PC-9 (cell line): ENCODE data around the gene SH3BGR. TPM values are rescaled to one million over a fixed set of nuclear protein-coding genes. Genes with fewer than 3 reads are reported as not detected.

Experiments
- BruUV-seq: library from RNA; stranded (reverse); fragments of 400-500 nt; replicated peaks from 2 replicates; lab custom pipeline; 2021; lab: Mats Ljungman, UMichigan
- CTCF ChIA-PET: fragments of 300-600 bp; sonication (Branson Sonifier 250); formaldehyde crosslinking; loops from one replicate; lab custom pipeline; 2022; ENCODE audit warnings: antibody characterized with exemption; lab: Charles Lee
- POLR2A ChIA-PET: fragments of 300-600 bp; sonication (Branson Sonifier 250); formaldehyde crosslinking; loops from one replicate; lab custom pipeline; 2022; ENCODE audit warnings: antibody characterized with exemption; ENCODE audit not compliant: unreplicated experiment; lab: Charles Lee
- DNase-seq, 2 experiments: peaks; one replicate each; pipeline versions ENCODE4 v3.0.0 to v3.0.0-alpha.2; 2015 to 2022; ENCODE audit warnings: mixed read lengths in 1 of 2
- H2AFZ ChIP-seq: fragments of 200-600 bp; sonication (generic); 2 replicates; pipeline ENCODE4 v1.8.1; 2017; ENCODE audit warnings: antibody characterized with exemption
- H3F3A ChIP-seq: fragments of 200-600 bp; sonication (generic); 2 replicates; pipeline ENCODE4 v1.8.1; 2017; ENCODE audit warnings: antibody characterized with exemption, mild to moderate bottlenecking, low read depth; ENCODE audit not compliant: insufficient read depth
- H3K27ac ChIP-seq: fragments of 200-600 bp; sonication (generic); 2 replicates; pipeline ENCODE4 v1.6.1; 2016; ENCODE audit warnings: mixed run types
- H3K27me3 ChIP-seq: fragments of 200-600 bp; sonication (generic); 2 replicates; pipeline ENCODE4 v1.6.1; 2016; ENCODE audit warnings: low read depth, mixed run types; ENCODE audit not compliant: insufficient read depth
- H3K36me3 ChIP-seq: fragments of 200-600 bp; sonication (generic); 2 replicates; pipeline ENCODE4 v1.6.1; 2016; ENCODE audit warnings: low read depth, mixed run types
- H3K4me1 ChIP-seq: fragments of 200-600 bp; sonication (generic); replicated peaks from 2 replicates; pipeline ENCODE4 v1.6.1; 2016; ENCODE audit warnings: mixed run types; ENCODE audit not compliant: insufficient read depth
- H3K4me2 ChIP-seq: fragments of 200-600 bp; sonication (generic); 2 replicates; pipeline ENCODE4 v1.6.1; 2017; ENCODE audit warnings: mixed run types
- H3K4me3 ChIP-seq: fragments of 200-600 bp; sonication (generic); 2 replicates; pipeline ENCODE4 v1.6.1; 2016; ENCODE audit warnings: mixed run types
- H3K79me2 ChIP-seq: fragments of 200-600 bp; sonication (generic); 2 replicates; pipeline ENCODE4 v1.6.1; 2017; ENCODE audit warnings: low read depth, mixed run types
- H3K9me2 ChIP-seq: fragments of 200-600 bp; sonication (generic); 2 replicates; pipeline ENCODE4 v1.8.1; 2017; ENCODE audit warnings: mild to moderate bottlenecking; ENCODE audit not compliant: insufficient read depth
- H3K9me3 ChIP-seq: fragments of 200-600 bp; sonication (generic); 2 replicates; pipeline ENCODE4 v1.8.1; 2016; ENCODE audit warnings: low read depth; ENCODE audit not compliant: insufficient read depth
- H4K20me1 ChIP-seq: fragments of 200-600 bp; sonication (generic); 2 replicates; pipeline ENCODE4 v1.8.1; 2017; ENCODE audit not compliant: insufficient read depth
- EZH2 ChIP-seq: fragments of 200-600 bp; sonication (generic); IDR thresholded peaks from 2 replicates; pipeline ENCODE4 v1.8.0; 2017; ENCODE audit warnings: antibody characterized with exemption, low read depth
- intact Hi-C: fragments of 100-400 bp; cut with micrococcal nuclease; formaldehyde crosslinking; loops from one replicate; pipeline ENCODE4 v1.10.0; 2022; ENCODE audit not compliant: unreplicated experiment
- total RNA-seq: library from RNA; stranded (reverse); gene quantifications from 2 replicates; pipeline ENCODE4 v1.2.3, GENCODE V29; 2021
- TF ChIP-seq, protein P1 (sequence below): fragments of 200-600 bp; sonication (generic); conservative IDR thresholded peaks from 2 replicates; pipeline ENCODE4 v1.6.1; 2017; ENCODE audit warnings: mixed run types, antibody characterized with exemption, mild to moderate bottlenecking, moderate library complexity

SH3BGR gene
- total RNA-seq, 1 experiment from 2014 or later, result 4.5 TPM

DNA sequence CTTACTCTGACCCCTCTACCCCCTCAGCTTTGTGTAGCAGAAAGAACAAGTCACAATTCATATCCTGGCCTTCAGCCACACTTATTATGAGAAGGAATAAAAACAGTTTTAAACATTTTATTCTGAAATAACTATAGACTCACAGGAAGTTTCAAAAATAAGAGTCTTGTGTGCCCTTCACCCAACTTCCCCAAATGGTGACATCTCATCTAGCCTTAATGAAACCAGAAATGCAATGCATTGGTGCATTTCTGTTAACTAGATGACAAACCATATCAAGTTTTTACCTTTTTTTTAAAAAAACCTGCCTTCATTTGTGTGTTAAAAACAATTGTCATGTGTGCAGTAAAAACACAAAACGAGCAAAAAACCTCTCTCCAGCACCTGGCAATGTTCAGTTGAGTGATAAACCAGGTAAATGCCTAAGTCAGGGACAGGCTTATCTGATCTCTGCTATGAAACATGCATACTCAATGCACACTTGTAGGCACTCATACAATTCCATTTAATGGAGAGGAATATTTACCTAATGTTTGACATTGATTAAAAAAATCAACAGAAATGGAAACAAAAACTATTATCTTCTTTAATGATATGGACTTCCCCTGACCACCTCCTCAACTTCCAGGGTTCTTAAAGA lies 51.5 kb downstream of the SH3BGR start:
- CTCF ChIA-PET, result no interaction called here
- POLR2A ChIA-PET, result no interaction called here
- H3K4me2 ChIP-seq, result no peak overlapping the region
- H3K9me3 ChIP-seq, result no peaks in the 10 kb centered on the region
- TF ChIP-seq EZH2, result no peak
- TF ChIP-seq, protein P1, sequence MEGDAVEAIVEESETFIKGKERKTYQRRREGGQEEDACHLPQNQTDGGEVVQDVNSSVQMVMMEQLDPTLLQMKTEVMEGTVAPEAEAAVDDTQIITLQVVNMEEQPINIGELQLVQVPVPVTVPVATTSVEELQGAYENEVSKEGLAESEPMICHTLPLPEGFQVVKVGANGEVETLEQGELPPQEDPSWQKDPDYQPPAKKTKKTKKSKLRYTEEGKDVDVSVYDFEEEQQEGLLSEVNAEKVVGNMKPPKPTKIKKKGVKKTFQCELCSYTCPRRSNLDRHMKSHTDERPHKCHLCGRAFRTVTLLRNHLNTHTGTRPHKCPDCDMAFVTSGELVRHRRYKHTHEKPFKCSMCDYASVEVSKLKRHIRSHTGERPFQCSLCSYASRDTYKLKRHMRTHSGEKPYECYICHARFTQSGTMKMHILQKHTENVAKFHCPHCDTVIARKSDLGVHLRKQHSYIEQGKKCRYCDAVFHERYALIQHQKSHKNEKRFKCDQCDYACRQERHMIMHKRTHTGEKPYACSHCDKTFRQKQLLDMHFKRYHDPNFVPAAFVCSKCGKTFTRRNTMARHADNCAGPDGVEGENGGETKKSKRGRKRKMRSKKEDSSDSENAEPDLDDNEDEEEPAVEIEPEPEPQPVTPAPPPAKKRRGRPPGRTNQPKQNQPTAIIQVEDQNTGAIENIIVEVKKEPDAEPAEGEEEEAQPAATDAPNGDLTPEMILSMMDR, result no peak
- intact Hi-C loops, result no loop called here
- H2AFZ ChIP-seq, result no peak overlapping the region
- DNase-seq, result no peak
- H3K4me3 ChIP-seq, result no peak overlapping the region
- no TSS peak for BruUV-seq
- H3K36me3 ChIP-seq, result no peaks in the 10 kb centered on the region
- H4K20me1 ChIP-seq, result no peaks in the 10 kb centered on the region
- no peaks in the 10 kb centered on the region for H3K79me2 ChIP-seq
- H3K27ac ChIP-seq, result no peak overlapping the region
- H3K9me2 ChIP-seq, result no peaks in the 10 kb centered on the region
- H3F3A ChIP-seq, result no peaks in the 10 kb centered on the region
- H3K27me3 ChIP-seq, result no peaks in the 10 kb centered on the region
- no peaks in the 10 kb centered on the region for H3K4me1 ChIP-seq

DNA sequence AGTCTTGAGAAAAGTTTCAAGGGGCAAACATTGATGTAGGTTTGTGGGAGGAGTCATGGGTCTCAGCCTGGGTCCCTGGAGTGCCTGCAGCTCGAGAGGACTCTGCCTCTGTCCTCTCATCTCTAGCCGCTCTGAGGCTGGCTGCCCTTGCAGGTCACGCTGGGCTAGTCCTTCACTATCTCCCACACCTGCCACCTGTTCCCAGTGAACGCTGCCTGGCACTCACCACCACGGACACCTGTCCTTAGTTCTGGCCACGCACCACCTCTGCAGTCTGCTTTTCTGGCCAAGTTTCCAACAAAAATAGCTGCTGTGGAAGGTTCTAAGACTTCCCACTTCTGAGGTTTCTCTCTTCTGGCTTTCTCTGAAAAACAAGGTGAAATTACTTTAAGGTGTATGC lies 52.5 kb downstream of the SH3BGR start:
- intact Hi-C loops, result no loop called here
- Histone ChIP-seq H3K4me1 (no peaks in the 10 kb centered on the region), H3K4me3 (no peak overlapping the region), H3K27ac (no peak overlapping the region), H4K20me1 (no peaks in the 10 kb centered on the region), H3K36me3 (no peaks in the 10 kb centered on the region), H3K27me3 (no peaks in the 10 kb centered on the region), H3K9me3 (no peaks in the 10 kb centered on the region), H3K9me2 (no peaks in the 10 kb centered on the region), H3K79me2 (no peaks in the 10 kb centered on the region), H3K4me2 (no peak overlapping the region), H2AFZ (no peak overlapping the region), H3F3A (no peaks in the 10 kb centered on the region)
- POLR2A ChIA-PET, result no interaction called here
- CTCF ChIA-PET, result no interaction called here
- no TSS peak for BruUV-seq
- DNase-seq, result no peak
- TF ChIP-seq, protein P1, result no peak
- TF ChIP-seq EZH2, result no peak

DNA sequence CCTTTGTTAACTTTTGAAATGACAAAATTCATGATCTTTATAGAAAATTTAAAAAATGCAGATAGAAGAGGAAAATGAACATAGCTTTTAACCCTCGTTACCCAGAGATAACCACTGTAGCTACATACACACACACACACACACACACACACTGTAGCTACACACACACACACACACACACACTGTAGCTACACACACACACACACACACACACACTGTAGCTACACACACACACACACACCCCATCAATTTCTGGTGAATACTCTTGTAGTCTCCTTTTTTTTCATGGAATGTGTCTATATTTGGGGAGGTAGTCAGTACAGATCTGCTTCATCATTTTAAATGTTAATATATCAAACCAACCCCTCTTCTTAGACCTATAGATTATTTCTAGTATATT lies 58.5 kb downstream of the SH3BGR start:
- H3K4me2 ChIP-seq, result no peak overlapping the region
- DNase-seq, result no peak
- BruUV-seq, result no TSS peak
- POLR2A ChIA-PET, result no interaction called here
- intact Hi-C loops, result no loop called here
- CTCF ChIA-PET, result no interaction called here
- H3K4me3 ChIP-seq, result no peak overlapping the region
- H3K9me3 ChIP-seq, result no peaks in the 10 kb centered on the region
- TF ChIP-seq EZH2, result no peak
- TF ChIP-seq, protein P1, result no peak
- no peaks in the 10 kb centered on the region for H3K27me3 ChIP-seq
- no peaks in the 10 kb centered on the region for H3F3A ChIP-seq
- H3K27ac ChIP-seq, result no peak overlapping the region
- no peaks in the 10 kb centered on the region for H3K9me2 ChIP-seq
- no peaks in the 10 kb centered on the region for H3K79me2 ChIP-seq
- H3K36me3 ChIP-seq, result no peaks in the 10 kb centered on the region
- H4K20me1 ChIP-seq, result no peaks in the 10 kb centered on the region
- no peaks in the 10 kb centered on the region for H3K4me1 ChIP-seq
- no peak overlapping the region for H2AFZ ChIP-seq
